Left cardiac atrium (tissue), 4 donors: ENCODE results near the gene FBXO17. TPM values are rescaled to one million over a fixed set of nuclear protein-coding genes. Genes with fewer than 3 reads are reported as not detected.
"Not testable (repeated sequence)": the region's sequence is repeated elsewhere in the genome, so short reads cannot be mapped to it uniquely, and the experiment has no call there.

Source experiments
- ATAC-seq, 2 donors: fragments of 200-7000 bp; cut with Tn5 transposase; one replicate each; pipeline ENCODE4 v1.9.1; 2020; ENCODE audit warnings: mild to moderate bottlenecking in 2 of 2, moderate library complexity in 2 of 2
- DNase-seq: peaks from one replicate; pipeline ENCODE4 v3.0.0-alpha.2; 2020
- intact Hi-C, 2 donors: fragments of 100-400 bp; cut with DNase I; formaldehyde crosslinking; loops; one replicate each; pipeline versions ENCODE4 v1.14.1 to v1.15.1; 2022 to 2023
- total RNA-seq, 2 donors: library from RNA; stranded (reverse); fragmentation: NEBNext Ultra II Directional; extraction: Animal tissue kit (Norgen Biotek cat#: 25700); gene quantifications; one replicate each; pipeline ENCODE4 v1.2.1, GENCODE V29; 2021
- donor health status: DM: no; HTN: yes; CAD: no.
- donor health status: DM: no; HTN: yes; CAD: no; lungs with severe emphysema.
- donor health status: DM: yes; HTN: yes; CAD: no.
- donor health status: Dilated cardiomyopathy.

The FBXO17 gene
- total RNA-seq, 2 donors from 2014 or later = 7.2 to 7.8 TPM

GRCh38 chr19:38949580-38950367, 25.8 kb downstream of the FBXO17 start:
- intact Hi-C loops = no loop called here
- ATAC-seq (peak; percentile 95 to 98), DNase-seq (peak; percentile 93)

DNA sequence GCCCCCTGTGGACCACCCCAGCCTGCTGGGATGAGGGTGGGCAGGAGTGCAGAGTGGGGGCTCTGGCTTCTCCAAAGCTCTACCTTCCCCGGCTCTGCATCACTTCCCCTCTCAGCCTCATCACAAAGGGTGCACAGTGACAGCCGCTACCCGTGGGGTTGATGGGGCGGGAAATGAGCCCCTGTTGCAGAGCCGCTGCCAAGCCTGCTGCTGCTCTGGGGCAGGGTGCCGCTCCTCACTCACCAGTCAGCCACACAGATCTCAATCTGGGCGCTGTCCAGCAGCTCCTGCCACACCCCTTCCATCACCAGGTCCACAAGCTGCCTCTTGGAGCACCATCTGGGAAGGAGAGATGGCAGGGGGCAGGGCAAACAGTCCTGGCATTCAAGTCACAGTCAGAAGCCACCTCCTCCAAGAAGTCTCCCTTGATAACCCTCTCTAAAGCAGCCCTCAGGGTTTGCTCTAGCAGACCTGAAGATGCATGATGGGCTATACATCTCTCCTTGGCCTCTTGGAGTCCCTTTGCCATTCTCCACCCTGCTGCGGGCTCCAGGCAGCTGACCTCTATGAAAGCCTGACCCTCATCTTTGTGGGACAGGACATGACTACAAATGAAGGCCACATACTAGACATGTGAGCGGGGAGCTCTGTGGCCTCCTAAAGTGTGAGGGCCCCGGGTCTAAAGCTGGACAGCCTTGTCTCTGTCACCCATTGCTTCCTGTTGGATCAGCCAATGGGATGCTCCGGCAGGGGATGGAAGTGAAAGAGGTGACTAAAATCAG, 29.1 kb downstream of the FBXO17 start:
- DNase-seq (no peak), ATAC-seq (no peak)
- intact Hi-C loops = no loop called here

GRCh38 chr19:38945562-38946228, 29.8 kb downstream of the FBXO17 start:
- intact Hi-C loops = no loop called here
- no peak for DNase-seq
- ATAC-seq = no peak

DNA sequence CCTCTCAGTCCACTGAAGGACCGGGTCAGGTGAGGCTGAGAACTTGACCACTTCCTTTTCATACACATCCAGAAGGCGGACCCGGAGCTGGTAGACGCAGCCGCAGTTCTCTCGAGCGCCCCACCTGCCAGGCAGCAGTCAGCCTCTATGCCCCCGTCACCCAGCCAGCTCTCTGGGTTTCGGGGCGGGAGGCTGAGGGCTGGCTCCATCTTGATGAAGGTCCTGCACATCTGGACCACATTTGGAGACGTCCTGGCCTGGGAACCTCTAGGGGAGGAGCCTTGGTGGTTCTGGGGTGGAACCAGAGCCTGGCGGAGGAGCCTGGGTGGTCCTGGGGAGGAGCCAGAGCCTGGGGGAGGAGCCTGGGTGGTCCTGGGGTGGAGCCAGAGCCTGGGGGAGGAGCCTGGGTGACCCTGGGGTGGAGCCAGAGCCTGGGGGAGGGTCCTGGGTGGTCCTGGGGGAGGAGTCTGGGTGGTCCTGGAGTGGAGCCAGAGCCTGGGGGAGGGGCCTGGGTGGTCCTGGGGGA, 30.5 kb downstream of the FBXO17 start:
- ATAC-seq (no peak), DNase-seq (no peak)
- intact Hi-C loops = no loop called here

- ATAC-seq (no peak), DNase-seq (no peak)
- intact Hi-C loops = no loop called here
Measured at GRCh38 chr19:38942471-38943181, 32.9 kb downstream of the FBXO17 start.

DNA sequence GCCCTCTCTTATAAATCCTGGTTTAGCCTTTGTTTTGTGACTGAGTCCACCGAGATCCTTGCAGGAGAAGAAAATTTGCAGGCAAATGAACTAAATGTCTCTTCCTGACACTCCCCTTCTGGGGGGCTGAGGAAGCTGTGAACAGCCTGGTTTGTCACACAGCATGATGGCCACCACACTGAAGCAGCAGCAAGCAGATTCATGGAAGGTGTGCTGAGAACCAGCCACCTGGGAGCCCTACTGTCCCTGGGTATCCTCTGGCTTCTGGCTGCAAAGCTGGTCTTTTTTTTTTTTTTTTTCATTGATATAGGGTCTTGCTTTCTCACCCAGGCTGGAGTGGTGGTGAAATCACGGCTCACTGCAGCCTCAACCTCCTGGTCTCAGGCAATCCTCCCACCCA, 33.6 kb downstream of the FBXO17 start:
- ATAC-seq (no peak), DNase-seq (no peak)
- intact Hi-C loops = no loop called here

- intact Hi-C loops, DNase-seq: not testable (repeated sequence)
Measured at GRCh38 chr19:38941466-38941865, 34.1 kb downstream of the FBXO17 start.

DNA sequence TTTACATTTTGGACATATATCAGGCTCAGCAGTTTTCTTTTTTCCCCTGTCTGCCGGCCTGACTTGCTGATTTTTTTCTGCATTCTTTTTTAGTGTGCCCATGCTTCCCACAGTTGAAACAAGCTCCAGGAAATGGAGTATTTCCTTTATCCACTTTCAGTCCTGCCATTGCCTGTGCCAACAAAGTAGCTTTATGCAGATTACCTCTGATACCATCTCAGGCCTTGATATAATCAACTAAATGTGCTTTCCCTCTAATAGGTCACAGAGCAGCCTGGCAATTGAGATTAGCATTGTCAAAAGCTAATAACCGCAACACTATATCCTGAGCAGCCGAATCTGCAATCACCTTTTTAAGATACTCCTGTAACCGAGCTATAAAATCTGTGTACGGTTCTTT, 35.6 kb downstream of the FBXO17 start:
- no peak for DNase-seq
- intact Hi-C loops = no loop called here
- ATAC-seq = no peak

More at GRCh38 chr19:38941466-38941865, 34.1 kb downstream of the FBXO17 start:
- not testable (repeated sequence) for ATAC-seq

GRCh38 chr19:38933544-38933943, 42.0 kb downstream of the FBXO17 start:
- intact Hi-C loops = no loop called here
- ATAC-seq (no peak), DNase-seq (no peak)

DNA sequence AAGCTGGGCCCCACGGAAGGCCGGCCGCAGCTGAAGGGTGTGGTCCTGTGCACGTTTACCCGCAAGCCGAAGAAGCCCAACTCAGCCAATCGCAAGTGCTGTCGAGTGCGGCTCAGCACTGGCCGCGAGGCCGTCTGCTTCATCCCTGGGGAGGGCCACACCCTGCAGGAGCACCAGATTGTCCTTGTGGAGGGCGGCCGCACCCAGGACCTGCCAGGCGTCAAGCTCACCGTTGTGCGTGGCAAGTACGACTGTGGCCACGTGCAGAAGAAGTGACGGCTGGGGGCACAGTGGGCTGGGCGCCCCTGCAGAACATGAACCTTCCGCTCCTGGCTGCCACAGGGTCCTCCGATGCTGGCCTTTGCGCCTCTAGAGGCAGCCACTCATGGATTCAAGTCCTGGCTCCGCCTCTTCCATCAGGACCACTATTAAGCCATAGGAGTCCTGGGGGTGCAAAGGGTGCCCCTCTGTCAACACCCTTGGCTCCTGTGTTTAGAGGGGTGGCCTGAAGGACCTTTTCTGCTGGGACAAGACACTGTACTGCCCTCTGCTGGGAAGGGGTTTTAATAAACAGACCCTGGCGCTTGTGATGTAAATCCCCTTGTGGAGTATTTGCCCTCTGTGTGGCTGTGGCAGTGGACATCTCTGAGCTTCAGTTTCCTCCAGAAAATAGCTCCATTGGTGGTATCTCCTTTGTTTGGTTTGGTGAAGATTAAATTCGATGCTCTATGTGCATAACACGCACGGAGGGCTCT, 42.9 kb downstream of the FBXO17 start:
- DNase-seq = no peak
- intact Hi-C loops = no loop called here
- ATAC-seq = no peak

GRCh38 chr19:38931521-38931793, 44.1 kb downstream of the FBXO17 start:
- no peak for ATAC-seq
- intact Hi-C loops = no loop called here
- no peak for DNase-seq

DNA sequence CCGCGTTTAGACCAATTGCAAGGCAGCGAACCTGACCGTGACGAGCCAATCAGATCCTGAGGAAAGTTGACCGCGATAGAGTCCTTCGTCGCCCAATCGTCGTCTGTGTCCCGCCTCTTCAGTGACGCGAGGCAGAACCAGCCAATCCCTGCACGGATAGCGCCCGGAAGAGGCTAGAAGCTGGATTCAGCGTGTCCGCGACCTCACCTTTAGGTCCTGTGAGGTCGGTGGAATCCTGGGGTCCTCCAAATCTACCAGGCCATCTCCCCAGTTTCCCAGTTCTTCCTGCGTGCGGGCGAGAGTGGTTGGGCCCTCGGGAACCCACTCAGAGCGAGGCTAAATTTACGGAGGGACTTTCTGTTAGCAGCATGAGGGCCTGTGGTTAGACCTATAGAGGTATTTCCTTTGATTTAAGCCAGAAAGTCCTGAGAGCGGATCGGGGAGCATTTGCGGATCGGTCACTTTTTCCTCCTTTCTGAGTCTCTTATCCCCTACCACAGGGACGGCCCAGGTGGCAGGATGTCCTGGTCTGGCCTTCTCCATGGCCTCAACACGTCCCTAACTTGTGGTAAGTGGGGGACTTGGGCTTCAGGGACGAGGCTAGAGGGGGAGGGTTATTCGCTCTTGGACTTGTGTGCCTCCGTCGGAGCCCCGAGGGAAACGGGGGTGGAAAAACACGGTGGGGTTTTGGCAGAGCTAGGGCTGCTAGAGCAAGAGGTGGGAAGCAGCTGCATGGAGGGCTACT, 44.6 kb downstream of the FBXO17 start, which contains the start of gene MRPS12:
TSS of gene MRPS12 (plus strand) at position 169 of the 745 bp plus-strand sequence. CDS start at position 520, 351 bp downstream.
- intact Hi-C loops = no loop called here
- peak; percentile 98 for ATAC-seq
- peak; percentile 98 for DNase-seq

DNA sequence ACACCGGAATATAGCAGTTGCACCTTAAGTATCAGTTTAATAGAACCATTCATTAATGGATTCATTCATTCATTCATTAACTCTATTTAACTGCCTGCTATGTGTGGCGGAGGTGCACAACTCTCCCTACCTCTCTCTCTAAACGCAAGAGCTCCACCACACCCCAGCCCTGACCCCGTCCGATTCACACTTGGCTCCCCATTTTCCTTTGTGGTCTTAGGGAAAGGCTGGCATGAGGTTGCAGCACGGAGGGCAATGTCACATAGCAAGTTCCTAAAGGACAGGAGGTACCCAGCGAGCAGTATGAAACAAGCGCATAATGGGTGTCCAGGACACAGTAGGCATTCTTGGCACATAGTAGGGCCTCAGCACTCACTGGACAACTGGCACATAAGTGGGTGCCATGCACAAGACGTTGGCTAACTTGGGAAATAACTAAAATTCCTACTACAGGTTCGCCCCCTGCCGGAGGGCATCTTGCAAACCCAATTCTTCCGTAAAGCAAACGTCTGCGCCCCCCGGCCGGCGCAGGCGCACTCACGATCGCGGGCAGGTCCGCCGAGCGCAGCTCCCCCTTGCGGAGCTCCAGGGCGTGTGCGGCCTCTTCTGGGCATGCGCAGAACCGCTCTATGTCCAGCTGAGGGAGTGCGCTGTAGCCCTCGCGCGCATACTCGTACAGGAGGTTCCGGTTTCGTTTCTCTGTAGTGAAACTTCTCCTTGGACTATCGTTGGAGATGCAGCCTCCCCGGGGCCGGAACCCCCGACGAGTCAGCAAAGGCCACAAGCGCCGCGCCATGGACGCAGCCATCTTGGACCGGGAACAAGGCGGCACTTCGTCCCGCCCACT, 45.4 kb downstream of the FBXO17 start, which contains the start of gene SARS2:
TSS of gene SARS2 (minus strand) at position 835 of the 847 bp plus-strand sequence. CDS start at position 808, 27 bp downstream.
- peak; percentile 88 to 91 for ATAC-seq
- intact Hi-C loops = loop anchor here (10.0 kb wide), 3 partner anchors 285 to 385 kb away; partner anchors contain the start of genes ACTN4 (in 1 of the 2), EIF3K (in 1 of the 2) and MAP4K1 (in 1 of the 2)

GRCh38 chr19:38928391-38929001, 47.0 kb downstream of the FBXO17 start:
- DNase-seq (no peak), ATAC-seq (no peak)
- intact Hi-C loops = loop anchor here (10.0 kb wide), 3 partner anchors 284 to 384 kb away; partner anchors contain the start of genes ACTN4 (in 1 of the 2), EIF3K (in 1 of the 2) and MAP4K1 (in 1 of the 2)

More for the DNA sequence above, 45.4 kb downstream of the FBXO17 start, which contains the start of gene SARS2:
- DNase-seq = peak; percentile 93

GRCh38 chr19:38924388-38924787, 51.2 kb downstream of the FBXO17 start:
- intact Hi-C loops = loop anchor here (10.0 kb wide), 3 partner anchors 280 to 380 kb away; partner anchors contain the start of genes ACTN4 (in 1 of the 2), EIF3K (in 1 of the 2) and MAP4K1 (in 1 of the 2)
- ATAC-seq = peak in 1 of 2 donors; percentile 27
- DNase-seq = no peak

- ATAC-seq = no peak
- DNase-seq = no peak
- intact Hi-C loops = loop anchor here (10.0 kb wide), 3 partner anchors 278 to 378 kb away; partner anchors contain the start of genes ACTN4 (in 1 of the 2), EIF3K (in 1 of the 2) and MAP4K1 (in 1 of the 2)
Measured at GRCh38 chr19:38922482-38922881, 53.1 kb downstream of the FBXO17 start.
